Parathyroid adenoma (tissue), 2 donors: ENCODE data around the gene EFNA3.

Source experiments
- H2AFZ ChIP-seq: fragments of 300-600 bp; sonication (generic); one replicate; pipeline ENCODE4 v1.7.0; 2017; ENCODE audit warnings: antibody characterized with exemption, mild to moderate bottlenecking
- H3K27ac ChIP-seq: fragments of 300-600 bp; sonication (generic); one replicate; pipeline ENCODE4 v1.7.0; 2017
- H3K27me3 ChIP-seq: fragments of 300-600 bp; sonication (generic); one replicate; pipeline ENCODE4 v1.7.0; 2017; ENCODE audit warnings: low read length; ENCODE audit not compliant: control insufficient read depth, insufficient read depth
- H3K36me3 ChIP-seq: fragments of 300-600 bp; sonication (generic); one replicate; pipeline ENCODE4 v1.7.0; 2017; ENCODE audit warnings: low read length; ENCODE audit not compliant: control insufficient read depth, insufficient read depth
- H3K4me1 ChIP-seq: fragments of 300-600 bp; sonication (generic); one replicate; pipeline ENCODE4 v1.7.0; 2017; ENCODE audit warnings: control low read depth
- H3K4me2 ChIP-seq: fragments of 300-600 bp; sonication (generic); one replicate; pipeline ENCODE4 v1.7.0; 2017; ENCODE audit warnings: low read length
- H3K4me3 ChIP-seq: fragments of 300-600 bp; sonication (generic); one replicate; pipeline ENCODE4 v1.7.0; 2017; ENCODE audit warnings: low read depth, low read length
- H3K79me2 ChIP-seq: fragments of 300-600 bp; sonication (generic); one replicate; pipeline ENCODE4 v1.7.0; 2017; ENCODE audit warnings: control low read depth
- H3K9ac ChIP-seq: fragments of 300-600 bp; sonication (generic); one replicate; pipeline ENCODE4 v1.7.0; 2017; ENCODE audit warnings: mild to moderate bottlenecking
- H3K9me3 ChIP-seq: fragments of 300-600 bp; sonication (generic); one replicate; pipeline ENCODE4 v1.7.0; 2017; ENCODE audit warnings: low read length; ENCODE audit not compliant: control insufficient read depth
- CTCF ChIP-seq: fragments of 300-600 bp; sonication (generic); IDR thresholded peaks from one replicate; pipeline ENCODE4 v1.7.0; 2017; ENCODE audit warnings: antibody characterized with exemption, mild to moderate bottlenecking
- donor health status: primary hyperparathyroidism.

The EFNA3 gene

GRCh38 chr1:155044812-155045657 is 33.6 kb upstream of the EFNA3 start:
- Histone ChIP-seq H3K9ac (no peak overlapping the region), H3K4me1 (no peaks in the 10 kb centered on the region), H3K36me3 (no peaks in the 10 kb centered on the region), H3K4me3 (no peak overlapping the region), H3K79me2 (no peaks in the 10 kb centered on the region), H3K4me2 (no peak overlapping the region), H3K27me3 (no peaks in the 10 kb centered on the region), H3K27ac (no peak overlapping the region), H2AFZ (peak overlapping the region; percentile 41), H3K9me3 (no peaks in the 10 kb centered on the region)
- peak; percentile 69 for TF ChIP-seq CTCF

- no peak overlapping the region for H2AFZ ChIP-seq
- H3K27ac ChIP-seq, result no peak overlapping the region
- no peaks in the 10 kb centered on the region for H3K27me3 ChIP-seq
- H3K4me2 ChIP-seq, result no peak overlapping the region
- no peaks in the 10 kb centered on the region for H3K79me2 ChIP-seq
- no peaks in the 10 kb centered on the region for H3K9me3 ChIP-seq
- H3K4me3 ChIP-seq, result no peak overlapping the region
- no peak overlapping the region for H3K9ac ChIP-seq
- H3K36me3 ChIP-seq, result no peaks in the 10 kb centered on the region
- no peak for TF ChIP-seq CTCF
- H3K4me1 ChIP-seq, result no peaks in the 10 kb centered on the region
Observed at GRCh38 chr1:155048449-155049334, 29.9 kb upstream of the EFNA3 start.

GRCh38 chr1:155049651-155050559 is 28.7 kb upstream of the EFNA3 start:
- Histone ChIP-seq H3K27me3 (no peaks in the 10 kb centered on the region), H3K4me2 (peak overlapping the region; percentile 98), H3K36me3 (no peaks in the 10 kb centered on the region), H3K27ac (peak overlapping the region; percentile 58), H3K4me1 (no peaks in the 10 kb centered on the region), H3K9ac (no peak overlapping the region), H2AFZ (peak overlapping the region; percentile 66), H3K9me3 (no peaks in the 10 kb centered on the region), H3K79me2 (no peaks in the 10 kb centered on the region), H3K4me3 (peak overlapping the region; percentile 68)
- no peak for TF ChIP-seq CTCF

GRCh38 chr1:155050560-155051341 is 27.9 kb upstream of the EFNA3 start, which contains the start of gene ADAM15:
Gene ADAM15, plus strand, starts transcription at chr1:155051316. Its CDS starts 71 bp downstream, at chr1:155051387.
- Histone ChIP-seq H3K9ac (peak within 1 kb of the TSS; percentile 21), H3K27ac (peak within 1 kb of the TSS; percentile 66), H3K4me1 (no peaks in the 10 kb centered on the region), H3K27me3 (no peaks in the 10 kb centered on the region), H3K4me2 (peak within 1 kb of the TSS; percentile 98), H3K9me3 (no peaks in the 10 kb centered on the region), H3K4me3 (peak within 1 kb of the TSS; percentile 82), H3K79me2 (no peaks in the 10 kb centered on the region), H3K36me3 (no peaks in the 10 kb centered on the region), H2AFZ (peak within 1 kb of the TSS; percentile 68)
- TF ChIP-seq CTCF, result peak; percentile 60
